Kidney (tissue), 14 donors: ENCODE data around the gene KIF5A. TPM values are rescaled to one million over a fixed set of nuclear protein-coding genes. Genes with fewer than 3 reads are reported as not detected.
A peak's percentile ranks its signal among the peaks of the same experiment; 100 is the strongest.

Experiments used
- DNase-seq, 5 donors: peaks; one replicate each; pipeline ENCODE4 v3.0.0-alpha.2; 2013 to 2020
- FAIRE-seq: peaks from 2 replicates; lab custom pipeline; 2012; peaks lifted over from hg19 to GRCh38; lab: Jason Lieb, UNC
- H3K27ac ChIP-seq, 2 donors: one replicate each; pipeline ENCODE4 v1.7.0; 2013; ENCODE audit warnings: low read depth in 2 of 2, low read length in 2 of 2, inconsistent platforms in 1 of 2
- H3K27me3 ChIP-seq: one replicate; pipeline ENCODE4 v1.7.1; 2013; ENCODE audit warnings: low read length, inconsistent platforms; ENCODE audit not compliant: control insufficient read depth, insufficient read depth
- H3K36me3 ChIP-seq, 3 donors: one replicate each; pipeline versions ENCODE4 v1.7.0 to v1.7.1; 2013; ENCODE audit warnings: low read length in 3 of 3, control low read depth in 1 of 3, inconsistent platforms in 1 of 3; ENCODE audit not compliant: insufficient read depth in 3 of 3, control insufficient read depth in 2 of 3
- H3K4me1 ChIP-seq, 3 donors: one replicate each; pipeline versions ENCODE4 v1.7.0 to v1.7.1; 2013; ENCODE audit warnings: low read length in 3 of 3, inconsistent platforms in 1 of 3, low read depth in 1 of 3; ENCODE audit not compliant: control insufficient read depth in 2 of 3, insufficient read depth in 2 of 3
- H3K4me3 ChIP-seq, 3 donors: one replicate each; pipeline versions ENCODE4 v1.7.0 to v1.8.1; 2013; ENCODE audit warnings: low read length in 3 of 3, control low read depth in 1 of 3, inconsistent platforms in 1 of 3
- H3K9ac ChIP-seq, 3 donors: one replicate each; pipeline versions ENCODE4 v1.7.0 to v1.7.1; 2013; ENCODE audit warnings: low read length in 3 of 3, control low read depth in 1 of 3, inconsistent platforms in 1 of 3
- H3K9me3 ChIP-seq, 3 donors: one replicate each; pipeline versions ENCODE4 v1.7.0 to v1.7.1; 2013; ENCODE audit warnings: low read length in 3 of 3, control low read depth in 1 of 3, inconsistent platforms in 1 of 3; ENCODE audit not compliant: control insufficient read depth in 2 of 3, insufficient read depth in 1 of 3
- CTCF ChIP-seq: IDR thresholded peaks from 3 replicates; pipeline ENCODE4 v1.5.1; 2012; ENCODE audit warnings: mild to moderate bottlenecking, moderate library complexity, borderline replicate concordance; ENCODE audit not compliant: insufficient read depth; ENCODE audit errors: extremely low read depth
- intact Hi-C: fragments of 100-400 bp; cut with DNase I; formaldehyde crosslinking; loops from one replicate; pipeline ENCODE4 v1.11.1; 2022
- polyA plus RNA-seq: library from polyadenylated mRNA; stranded (reverse); fragments of 350-450 nt; fragmentation: Illumina TruSeq; extraction: RNeasy Lipid Tissue Mini Kit (QIAGEN cat#74804); gene quantifications from one replicate; pipeline ENCODE4 v1.2.3, GENCODE V29; 2014; ENCODE audit warnings: low read depth, low replicate concordance; ENCODE audit not compliant: insufficient read depth
- total RNA-seq: library from RNA; stranded (reverse); fragmentation: NEBNext Ultra II Directional; extraction: Animal tissue kit (Norgen Biotek cat#: 25700); gene quantifications from one replicate; pipeline ENCODE4 v1.2.1, GENCODE V29; 2021
- donor health status: control.
- donor health status: control.
- donor health status: control.
- donor health status: control.
- donor health status: control.
- donor health status: DM: yes; HTN: yes; CAD: no.
- donor health status: Normal renal cell carcinoma (clear cell type).

KIF5A gene
- total and polyA plus RNA-seq, 2 donors from 2014 or later, result 0.69 to 1.3 TPM

- H3K4me3 ChIP-seq, result peak overlapping the region in 1 of 3 donors; percentile 85
- peak overlapping the region in 1 of 3 donors; percentile 13 for H3K9ac ChIP-seq
- no peak overlapping the region for H3K27ac ChIP-seq
- peaks cover 0 to 7% (median 0%) of the 10 kb centered on the region in 3 donors for H3K4me1 ChIP-seq
- no peak for DNase-seq
- H3K27me3 ChIP-seq, result no peaks in the 10 kb centered on the region
- peaks cover 0 to 12% (median 7%) of the 10 kb centered on the region in 3 donors for H3K36me3 ChIP-seq
- FAIRE-seq, result no peak
- no peaks in the 10 kb centered on the region for H3K9me3 ChIP-seq
- no peak for TF ChIP-seq CTCF
- intact Hi-C loops, result no loop called here
These were observed 42.8 kb downstream of the KIF5A start for GRCh38 chr12:57592551-57593165.

GRCh38 chr12:57593187-57593586 lies 43.3 kb downstream of the KIF5A start:
- intact Hi-C loops, result no loop called here

GRCh38 chr12:57600395-57600794 lies 50.6 kb downstream of the KIF5A start:
- no peak for TF ChIP-seq CTCF
- Histone ChIP-seq H3K4me3 (no peak overlapping the region), H3K4me1 (peaks cover 0 to 4% (median 0%) of the 10 kb centered on the region in 3 donors), H3K27ac (no peak overlapping the region), H3K36me3 (peaks cover 0 to 44% (median 15%) of the 10 kb centered on the region in 3 donors), H3K9ac (no peak overlapping the region), H3K9me3 (no peaks in the 10 kb centered on the region), H3K27me3 (no peaks in the 10 kb centered on the region)
- FAIRE-seq (no peak), DNase-seq (no peak)
- intact Hi-C loops, result no loop called here

More at GRCh38 chr12:57593187-57593586, 43.3 kb downstream of the KIF5A start:
- Histone ChIP-seq H3K36me3 (peaks cover 0 to 12% (median 7%) of the 10 kb centered on the region in 3 donors), H3K4me1 (peaks cover 0 to 7% (median 0%) of the 10 kb centered on the region in 3 donors), H3K27me3 (no peaks in the 10 kb centered on the region), H3K4me3 (peak overlapping the region in 1 of 3 donors; percentile 85), H3K9ac (no peak overlapping the region), H3K27ac (no peak overlapping the region), H3K9me3 (no peaks in the 10 kb centered on the region)
- DNase-seq (no peak), FAIRE-seq (no peak)
- TF ChIP-seq CTCF, result no peak
